ENCODE data around the gene MACROH2A2. TPM values are rescaled to one million over a fixed set of nuclear protein-coding genes. Genes with fewer than 3 reads are reported as not detected.
A peak's percentile ranks its signal among the peaks of the same experiment; 100 is the strongest.

MACROH2A2 gene
- total and polyA plus RNA-seq, 2 of the 13 experiments (the other 11 are each of a cell fraction or from before 2014, with no cell fraction given) = 9.8 to 43.1 TPM

DNA sequence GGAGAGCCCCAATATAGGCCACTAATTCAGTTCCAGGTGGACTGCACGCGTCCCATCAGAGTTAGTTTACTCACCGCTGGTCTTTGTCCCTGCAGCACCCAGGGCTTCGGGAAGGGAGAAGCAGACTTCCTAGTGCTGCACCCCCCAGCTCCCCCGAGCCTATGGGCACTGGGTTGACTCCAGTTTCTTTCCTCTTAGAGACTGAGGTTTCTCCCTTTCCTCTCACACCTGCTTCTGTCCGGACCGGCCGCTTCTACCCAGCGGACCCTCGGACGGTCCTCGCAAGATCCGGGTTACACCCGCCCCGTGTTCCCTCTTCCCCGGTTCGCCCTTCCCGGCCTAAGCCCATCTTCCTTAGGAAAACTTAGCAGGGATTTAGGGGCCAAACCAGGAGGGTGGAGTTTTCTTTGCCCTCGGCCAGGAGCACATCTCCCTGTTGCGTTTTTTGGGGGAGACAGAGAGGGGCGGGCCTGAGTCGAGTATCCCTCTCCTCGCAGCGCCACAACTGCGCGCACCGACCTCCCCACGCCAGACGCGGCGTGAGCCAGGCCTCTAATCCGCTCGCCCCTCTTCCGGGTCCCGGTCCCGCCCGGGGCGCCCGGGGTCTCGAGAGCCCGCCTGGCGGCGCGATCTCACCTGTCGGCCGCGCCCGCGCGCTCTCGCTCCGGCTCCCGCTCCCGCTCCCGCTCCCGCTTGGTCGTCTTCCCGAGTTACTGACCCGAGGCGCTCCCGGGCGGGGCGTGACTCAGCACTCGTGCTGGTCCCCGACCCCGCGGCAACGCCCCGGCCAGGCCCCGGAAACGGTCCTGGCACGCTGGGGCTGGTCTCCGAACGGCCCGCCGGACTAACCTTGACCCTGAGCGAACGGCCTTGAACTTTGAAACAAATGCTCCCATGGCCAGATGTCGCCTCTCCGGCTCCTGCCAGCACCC, 79.7 kb downstream of the MACROH2A2 start, which contains the start of gene AIFM2 (continued):
- TF ChIP-seq KAT2B (IDR thresholded peaks at IDR 0.05; ENCODE audit: borderline replicate concordance, low read depth, low read length) (no peak), NKX3-1 (CRISPR knock-in tag; IDR thresholded peaks at IDR 0.05) (peak; percentile 73; the same call in 1 of the 2 replicates), JARID2 (CRISPR knock-in tag; IDR thresholded peaks at IDR 0.05; ENCODE audit: insufficient replicate concordance) (no peak), RAD21 (CRISPR knock-in tag; IDR thresholded peaks at IDR 0.05) (peak; percentile 53), ARID2 (CRISPR knock-in tag; IDR thresholded peaks at IDR 0.05; ENCODE audit: borderline replicate concordance) (0 out of 2 replicates have a peak, but pooled peaks have one; percentile 44), ZNF549 (CRISPR knock-in tag; IDR thresholded peaks at IDR 0.05) (no peak), SALL2 (CRISPR knock-in tag; IDR thresholded peaks at IDR 0.05) (peak; percentile 54; the same call in 1 of the 2 replicates), ZNF552 (CRISPR knock-in tag; IDR thresholded peaks at IDR 0.05; ENCODE audit: borderline replicate concordance) (no peak), SMYD3 (CRISPR knock-in tag; IDR thresholded peaks at IDR 0.05) (no peak), ZNF790 (CRISPR knock-in tag; IDR thresholded peaks at IDR 0.05; ENCODE audit: borderline replicate concordance) (no peak), KDM3A (CRISPR knock-in tag; IDR thresholded peaks at IDR 0.05; ENCODE audit: low read depth) (0 out of 2 replicates have a peak, but pooled peaks have one; percentile 47), PTBP1 (IDR thresholded peaks at IDR 0.05; ENCODE audit: low read depth, low read length, poor library complexity, severe bottlenecking) (no peak), RXRA (CRISPR knock-in tag; IDR thresholded peaks at IDR 0.05) (peak; percentile 100), ATM (IDR thresholded peaks at IDR 0.05; ENCODE audit: borderline replicate concordance) (no peak), POLR2AphosphoS5 (IDR thresholded peaks at IDR 0.05; ENCODE audit: low read depth, low read length) (no peak), ZFX (CRISPR knock-in tag; IDR thresholded peaks at IDR 0.05; ENCODE audit: low read depth) (peak; percentile 74), ZNF746 (CRISPR knock-in tag; IDR thresholded peaks at IDR 0.05) (no peak), ZNF230 (CRISPR knock-in tag; IDR thresholded peaks at IDR 0.05) (no peak), ZNF768 (CRISPR knock-in tag; IDR thresholded peaks at IDR 0.05) (0 out of 2 replicates have a peak, but pooled peaks have one; percentile 23)
- TF ChIP-seq, protein P1, sequence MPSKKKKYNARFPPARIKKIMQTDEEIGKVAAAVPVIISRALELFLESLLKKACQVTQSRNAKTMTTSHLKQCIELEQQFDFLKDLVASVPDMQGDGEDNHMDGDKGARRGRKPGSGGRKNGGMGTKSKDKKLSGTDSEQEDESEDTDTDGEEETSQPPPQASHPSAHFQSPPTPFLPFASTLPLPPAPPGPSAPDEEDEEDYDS (CRISPR knock-in tag; IDR thresholded peaks at IDR 0.05) = no peak
- TF ChIP-seq, protein P2, sequence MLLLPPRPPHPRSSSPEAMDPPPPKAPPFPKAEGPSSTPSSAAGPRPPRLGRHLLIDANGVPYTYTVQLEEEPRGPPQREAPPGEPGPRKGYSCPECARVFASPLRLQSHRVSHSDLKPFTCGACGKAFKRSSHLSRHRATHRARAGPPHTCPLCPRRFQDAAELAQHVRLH (CRISPR knock-in tag; IDR thresholded peaks at IDR 0.05; ENCODE audit: borderline replicate concordance, low read depth) = peak; percentile 88; the same call in 1 of the 2 replicates
- TF ChIP-seq, protein P3, sequence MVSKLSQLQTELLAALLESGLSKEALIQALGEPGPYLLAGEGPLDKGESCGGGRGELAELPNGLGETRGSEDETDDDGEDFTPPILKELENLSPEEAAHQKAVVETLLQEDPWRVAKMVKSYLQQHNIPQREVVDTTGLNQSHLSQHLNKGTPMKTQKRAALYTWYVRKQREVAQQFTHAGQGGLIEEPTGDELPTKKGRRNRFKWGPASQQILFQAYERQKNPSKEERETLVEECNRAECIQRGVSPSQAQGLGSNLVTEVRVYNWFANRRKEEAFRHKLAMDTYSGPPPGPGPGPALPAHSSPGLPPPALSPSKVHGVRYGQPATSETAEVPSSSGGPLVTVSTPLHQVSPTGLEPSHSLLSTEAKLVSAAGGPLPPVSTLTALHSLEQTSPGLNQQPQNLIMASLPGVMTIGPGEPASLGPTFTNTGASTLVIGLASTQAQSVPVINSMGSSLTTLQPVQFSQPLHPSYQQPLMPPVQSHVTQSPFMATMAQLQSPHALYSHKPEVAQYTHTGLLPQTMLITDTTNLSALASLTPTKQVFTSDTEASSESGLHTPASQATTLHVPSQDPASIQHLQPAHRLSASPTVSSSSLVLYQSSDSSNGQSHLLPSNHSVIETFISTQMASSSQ (IDR thresholded peaks at IDR 0.05; ENCODE audit: low read depth) = no peak
- TF ChIP-seq, protein P3 (CRISPR knock-in tag; IDR thresholded peaks at IDR 0.05; ENCODE audit: borderline replicate concordance) = peak; percentile 81
- TF ChIP-seq, protein P4, sequence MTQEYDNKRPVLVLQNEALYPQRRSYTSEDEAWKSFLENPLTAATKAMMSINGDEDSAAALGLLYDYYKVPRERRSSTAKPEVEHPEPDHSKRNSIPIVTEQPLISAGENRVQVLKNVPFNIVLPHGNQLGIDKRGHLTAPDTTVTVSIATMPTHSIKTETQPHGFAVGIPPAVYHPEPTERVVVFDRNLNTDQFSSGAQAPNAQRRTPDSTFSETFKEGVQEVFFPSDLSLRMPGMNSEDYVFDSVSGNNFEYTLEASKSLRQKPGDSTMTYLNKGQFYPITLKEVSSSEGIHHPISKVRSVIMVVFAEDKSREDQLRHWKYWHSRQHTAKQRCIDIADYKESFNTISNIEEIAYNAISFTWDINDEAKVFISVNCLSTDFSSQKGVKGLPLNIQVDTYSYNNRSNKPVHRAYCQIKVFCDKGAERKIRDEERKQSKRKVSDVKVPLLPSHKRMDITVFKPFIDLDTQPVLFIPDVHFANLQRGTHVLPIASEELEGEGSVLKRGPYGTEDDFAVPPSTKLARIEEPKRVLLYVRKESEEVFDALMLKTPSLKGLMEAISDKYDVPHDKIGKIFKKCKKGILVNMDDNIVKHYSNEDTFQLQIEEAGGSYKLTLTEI (CRISPR knock-in tag; conservative IDR thresholded peaks at IDR 0.05) = no peak
